ENCODE measurements around the gene KMO.

The KMO gene

DNA sequence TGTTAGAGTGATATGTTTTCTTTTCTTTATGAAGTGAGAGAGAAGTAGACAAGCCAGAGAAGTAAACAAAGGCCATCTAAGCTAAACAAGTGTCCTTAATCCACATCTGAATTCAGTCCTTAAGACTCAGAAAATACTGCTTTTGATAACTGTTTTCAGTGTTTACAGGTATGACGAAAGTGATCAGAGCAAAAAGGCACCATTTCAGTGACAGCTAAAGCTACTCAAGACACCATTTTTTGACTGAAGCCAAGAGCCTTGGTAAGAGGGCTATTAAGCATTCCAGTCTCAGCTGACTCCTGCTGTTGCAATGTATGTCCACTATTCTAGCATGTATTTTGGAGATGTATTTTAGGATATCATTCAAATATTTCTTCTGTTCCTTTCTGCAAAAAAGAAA, 4.1 kb downstream of the KMO start:
- H3K36me3 ChIP-seq (ENCODE audit: insufficient read depth) = no peaks in the 10 kb centered on the region
- H3K4me3 ChIP-seq (IDR thresholded peaks at IDR 0.05; ENCODE audit: insufficient read depth, low read depth, low read length) = no peak overlapping the region
- no peak overlapping the region for H2AFZ ChIP-seq (ENCODE audit: low read depth)
- peaks cover 21% of the 10 kb centered on the region for H3K4me1 ChIP-seq (ENCODE audit: low read depth, poor library complexity, severe bottlenecking)
- H3K4me2 ChIP-seq = no peak overlapping the region
- no peaks in the 10 kb centered on the region for H3K79me2 ChIP-seq (ENCODE audit: insufficient read depth, low read depth)
- H3K27me3 ChIP-seq (ENCODE audit: insufficient read depth, low read depth) = no peaks in the 10 kb centered on the region
- H3K27ac ChIP-seq = no peak overlapping the region
- TF ChIP-seq CTCF (conservative IDR thresholded peaks at IDR 0.05; ENCODE audit: low read depth, low read length) = no peak
- no peaks in the 10 kb centered on the region for H4K20me1 ChIP-seq (ENCODE audit: insufficient read depth)
- H3K9ac ChIP-seq = no peak overlapping the region

GRCh38 chr1:241536969-241537368, 4.8 kb downstream of the KMO start:
- no peak overlapping the region for H3K27ac ChIP-seq
- TF ChIP-seq CTCF (conservative IDR thresholded peaks at IDR 0.05; ENCODE audit: low read depth, low read length) = no peak
- H3K9ac ChIP-seq = no peak overlapping the region
- no peak overlapping the region for H2AFZ ChIP-seq (ENCODE audit: low read depth)
- H4K20me1 ChIP-seq (ENCODE audit: insufficient read depth) = no peaks in the 10 kb centered on the region
- H3K27me3 ChIP-seq (ENCODE audit: insufficient read depth, low read depth) = no peaks in the 10 kb centered on the region
- peaks cover 21% of the 10 kb centered on the region for H3K4me1 ChIP-seq (ENCODE audit: low read depth, poor library complexity, severe bottlenecking)
- no peak overlapping the region for H3K4me2 ChIP-seq
- no peaks in the 10 kb centered on the region for H3K79me2 ChIP-seq (ENCODE audit: insufficient read depth, low read depth)
- H3K4me3 ChIP-seq (IDR thresholded peaks at IDR 0.05; ENCODE audit: insufficient read depth, low read depth, low read length) = no peak overlapping the region
- no peaks in the 10 kb centered on the region for H3K36me3 ChIP-seq (ENCODE audit: insufficient read depth)

GRCh38 chr1:241542199-241542907, 10.2 kb downstream of the KMO start:
- Histone ChIP-seq H3K27ac (no peak overlapping the region), H3K4me1 (ENCODE audit: low read depth, poor library complexity, severe bottlenecking) (no peaks in the 10 kb centered on the region), H3K4me2 (no peak overlapping the region), H2AFZ (ENCODE audit: low read depth) (no peak overlapping the region), H3K9ac (no peak overlapping the region), H3K27me3 (ENCODE audit: insufficient read depth, low read depth) (no peaks in the 10 kb centered on the region), H3K4me3 (IDR thresholded peaks at IDR 0.05; ENCODE audit: insufficient read depth, low read depth, low read length) (no peak overlapping the region), H3K79me2 (ENCODE audit: insufficient read depth, low read depth) (no peaks in the 10 kb centered on the region), H4K20me1 (ENCODE audit: insufficient read depth) (no peaks in the 10 kb centered on the region), H3K36me3 (ENCODE audit: insufficient read depth) (no peaks in the 10 kb centered on the region)
- TF ChIP-seq CTCF (conservative IDR thresholded peaks at IDR 0.05; ENCODE audit: low read depth, low read length) = no peak

DNA sequence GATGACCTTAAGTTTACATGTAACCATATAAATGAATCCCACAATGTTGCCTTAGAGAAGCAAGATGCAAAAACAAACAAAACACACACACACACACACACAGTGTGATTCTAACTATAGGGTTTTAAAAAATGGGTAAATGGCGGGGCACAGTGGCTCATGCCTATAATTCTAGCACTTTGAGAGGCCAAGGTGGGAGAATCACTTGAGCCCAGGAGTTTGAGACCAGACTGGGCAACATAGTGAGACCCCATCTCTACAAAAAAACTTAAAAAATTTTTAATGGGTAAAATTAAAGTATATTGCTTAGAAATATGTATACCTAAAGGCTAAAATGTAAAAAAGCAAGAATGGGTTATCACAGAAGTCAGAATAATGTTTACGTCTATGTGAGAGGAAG, 15.8 kb downstream of the KMO start:
- no peak overlapping the region for H3K9ac ChIP-seq
- no peaks in the 10 kb centered on the region for H3K27me3 ChIP-seq (ENCODE audit: insufficient read depth, low read depth)
- no peaks in the 10 kb centered on the region for H3K36me3 ChIP-seq (ENCODE audit: insufficient read depth)
- H3K79me2 ChIP-seq (ENCODE audit: insufficient read depth, low read depth) = no peaks in the 10 kb centered on the region
- no peak overlapping the region for H3K4me3 ChIP-seq (IDR thresholded peaks at IDR 0.05; ENCODE audit: insufficient read depth, low read depth, low read length)
- no peaks in the 10 kb centered on the region for H4K20me1 ChIP-seq (ENCODE audit: insufficient read depth)
- H3K27ac ChIP-seq = no peak overlapping the region
- H2AFZ ChIP-seq (ENCODE audit: low read depth) = no peak overlapping the region
- no peak overlapping the region for H3K4me2 ChIP-seq
- no peaks in the 10 kb centered on the region for H3K4me1 ChIP-seq (ENCODE audit: low read depth, poor library complexity, severe bottlenecking)
- TF ChIP-seq CTCF (conservative IDR thresholded peaks at IDR 0.05; ENCODE audit: low read depth, low read length) = no peak

Measured in KMS-11 (cell line).